ENCODE results near the gene DNM3.

DNM3 gene

GRCh38 chr1:172397633-172398032 lies 556.3 kb downstream of the DNM3 start:
- DNase-seq (ENCODE audit: low read depth) = no peak

GRCh38 chr1:172398193-172398592 lies 556.9 kb downstream of the DNM3 start:
- no peak for DNase-seq (ENCODE audit: low read depth)

GRCh38 chr1:172398970-172399755 lies 557.9 kb downstream of the DNM3 start:
- DNase-seq (ENCODE audit: low read depth) = no peak

GRCh38 chr1:172399756-172400721 lies 558.7 kb downstream of the DNM3 start:
- DNase-seq (ENCODE audit: low read depth) = no peak

GRCh38 chr1:172400722-172401105 lies 559.4 kb downstream of the DNM3 start:
- DNase-seq (ENCODE audit: low read depth) = no peak

GRCh38 chr1:172401477-172401876 lies 560.2 kb downstream of the DNM3 start:
- DNase-seq (ENCODE audit: low read depth) = no peak

- DNase-seq (ENCODE audit: low read depth) = no peak
Observed at GRCh38 chr1:172401892-172402291, 560.6 kb downstream of the DNM3 start.

GRCh38 chr1:172402878-172403569 lies 561.7 kb downstream of the DNM3 start:
- no peak for DNase-seq (ENCODE audit: low read depth)

- DNase-seq (ENCODE audit: low read depth) = no peak
Observed at GRCh38 chr1:172404121-172404520, 562.8 kb downstream of the DNM3 start.

- DNase-seq (ENCODE audit: low read depth) = no peak
Observed at GRCh38 chr1:172405912-172406311, 564.6 kb downstream of the DNM3 start.

GRCh38 chr1:172406968-172407367 lies 565.7 kb downstream of the DNM3 start:
- no peak for DNase-seq (ENCODE audit: low read depth)

GRCh38 chr1:172408958-172409357 lies 567.7 kb downstream of the DNM3 start:
- no peak for DNase-seq (ENCODE audit: low read depth)

- no peak for DNase-seq (ENCODE audit: low read depth)
Observed at GRCh38 chr1:172410027-172410426, 568.7 kb downstream of the DNM3 start.

- no peak for DNase-seq (ENCODE audit: low read depth)
Observed at GRCh38 chr1:172411791-172412338, 570.6 kb downstream of the DNM3 start.

- no peak for DNase-seq (ENCODE audit: low read depth)
Observed at GRCh38 chr1:172414331-172414730, 573.0 kb downstream of the DNM3 start.

GRCh38 chr1:172416496-172417035 lies 575.3 kb downstream of the DNM3 start:
- no peak for DNase-seq (ENCODE audit: low read depth)

GRCh38 chr1:172417557-172417956 lies 576.3 kb downstream of the DNM3 start:
- DNase-seq (ENCODE audit: low read depth) = no peak

GRCh38 chr1:172420385-172420784 lies 579.1 kb downstream of the DNM3 start, which contains the start of gene C1orf105:
C1orf105 (plus strand) TSS chr1:172420685; CDS start chr1:172420886, 201 bp downstream.
- no peak for DNase-seq (ENCODE audit: low read depth)

- no peak for DNase-seq (ENCODE audit: low read depth)
Observed at GRCh38 chr1:172421974-172422604, 580.8 kb downstream of the DNM3 start.

GRCh38 chr1:172423336-172423735 lies 582.0 kb downstream of the DNM3 start:
- DNase-seq (ENCODE audit: low read depth) = no peak

- no peak for DNase-seq (ENCODE audit: low read depth)
Observed at GRCh38 chr1:172425339-172425738, 584.0 kb downstream of the DNM3 start.
